ENCODE measurements around the gene ZNF134.

ZNF134 gene

GRCh38 chr19:57613941-57614743 is at the start of gene ZNF134:
Gene ZNF134, plus strand, starts transcription at chr19:57614242. Its CDS starts 5,227 bp downstream, at chr19:57619469.
- peak; percentile 88 for DNase-seq (ENCODE audit: low read depth)

GRCh38 chr19:57566396-57567265 is 47.4 kb upstream of the ZNF134 start:
- peak; percentile 68 for DNase-seq (ENCODE audit: low read depth)

- DNase-seq (ENCODE audit: low read depth) = no peak
Observed at GRCh38 chr19:57570707-57571106, 43.3 kb upstream of the ZNF134 start.

GRCh38 chr19:57572415-57572947 is 41.6 kb upstream of the ZNF134 start:
- DNase-seq (ENCODE audit: low read depth) = no peak

- no peak for DNase-seq (ENCODE audit: low read depth)
Observed at GRCh38 chr19:57576661-57577060, 37.4 kb upstream of the ZNF134 start.

GRCh38 chr19:57578487-57579205 is 35.4 kb upstream of the ZNF134 start, which contains the start of gene ZNF416:
Gene ZNF416, minus strand, starts transcription at chr19:57578911. Its CDS starts 207 bp downstream, at chr19:57578704.
- DNase-seq (ENCODE audit: low read depth) = peak; percentile 98

GRCh38 chr19:57583104-57583520 is 30.9 kb upstream of the ZNF134 start:
- no peak for DNase-seq (ENCODE audit: low read depth)

GRCh38 chr19:57583521-57584416 is 30.3 kb upstream of the ZNF134 start, which contains the start of gene ZIK1:
Gene ZIK1, plus strand, starts transcription at chr19:57584145. Its CDS starts 212 bp downstream, at chr19:57584357.
- DNase-seq (ENCODE audit: low read depth) = peak; percentile 89

- DNase-seq (ENCODE audit: low read depth) = peak; percentile 66
Observed at GRCh38 chr19:57587529-57587928, 26.5 kb upstream of the ZNF134 start.

- DNase-seq (ENCODE audit: low read depth) = no peak
Observed at GRCh38 chr19:57599377-57599760, 14.7 kb upstream of the ZNF134 start.

- DNase-seq (ENCODE audit: low read depth) = peak; percentile 90
Observed at GRCh38 chr19:57599761-57600383, 14.2 kb upstream of the ZNF134 start, which contains the start of gene ZNF530. Gene ZNF530, plus strand, starts transcription at chr19:57599885. Its CDS starts 4,461 bp downstream, at chr19:57604346.

- no peak for DNase-seq (ENCODE audit: low read depth)
Observed at GRCh38 chr19:57606931-57607330, 7.1 kb upstream of the ZNF134 start.

- no peak for DNase-seq (ENCODE audit: low read depth)
Observed at GRCh38 chr19:57611113-57611512, 2.9 kb upstream of the ZNF134 start.

GRCh38 chr19:57615346-57615745 is 1.3 kb downstream of the ZNF134 start:
- no peak for DNase-seq (ENCODE audit: low read depth)

- peak; percentile 50 for DNase-seq (ENCODE audit: low read depth)
Observed at GRCh38 chr19:57620673-57621348, 6.8 kb downstream of the ZNF134 start.

GRCh38 chr19:57623091-57623490 is 9.0 kb downstream of the ZNF134 start:
- DNase-seq (ENCODE audit: low read depth) = no peak

- peak; percentile 92 for DNase-seq (ENCODE audit: low read depth)
Observed at GRCh38 chr19:57632987-57633831, 19.2 kb downstream of the ZNF134 start, which contains the start of gene ZNF211. Gene ZNF211, plus strand, starts transcription at chr19:57633168. Its CDS starts 179 bp downstream, at chr19:57633347.

GRCh38 chr19:57633832-57634131 is 19.7 kb downstream of the ZNF134 start:
- DNase-seq (ENCODE audit: low read depth) = no peak

GRCh38 chr19:57637379-57637778 is 23.3 kb downstream of the ZNF134 start:
- DNase-seq (ENCODE audit: low read depth) = no peak

Data from amniotic epithelial cell (primary cell).